Amygdala (tissue), 56 donors: ENCODE measurements around the gene RFX4.
"Not testable (repeated sequence)": the region's sequence is repeated elsewhere in the genome, so short reads cannot be mapped to it uniquely, and the experiment has no call there.

ENCODE experiments used
- DNase-seq, 56 donors: peaks; one replicate each; lab custom pipeline; 2025; lab: John Stamatoyannopoulos, UW

Gene RFX4

DNA sequence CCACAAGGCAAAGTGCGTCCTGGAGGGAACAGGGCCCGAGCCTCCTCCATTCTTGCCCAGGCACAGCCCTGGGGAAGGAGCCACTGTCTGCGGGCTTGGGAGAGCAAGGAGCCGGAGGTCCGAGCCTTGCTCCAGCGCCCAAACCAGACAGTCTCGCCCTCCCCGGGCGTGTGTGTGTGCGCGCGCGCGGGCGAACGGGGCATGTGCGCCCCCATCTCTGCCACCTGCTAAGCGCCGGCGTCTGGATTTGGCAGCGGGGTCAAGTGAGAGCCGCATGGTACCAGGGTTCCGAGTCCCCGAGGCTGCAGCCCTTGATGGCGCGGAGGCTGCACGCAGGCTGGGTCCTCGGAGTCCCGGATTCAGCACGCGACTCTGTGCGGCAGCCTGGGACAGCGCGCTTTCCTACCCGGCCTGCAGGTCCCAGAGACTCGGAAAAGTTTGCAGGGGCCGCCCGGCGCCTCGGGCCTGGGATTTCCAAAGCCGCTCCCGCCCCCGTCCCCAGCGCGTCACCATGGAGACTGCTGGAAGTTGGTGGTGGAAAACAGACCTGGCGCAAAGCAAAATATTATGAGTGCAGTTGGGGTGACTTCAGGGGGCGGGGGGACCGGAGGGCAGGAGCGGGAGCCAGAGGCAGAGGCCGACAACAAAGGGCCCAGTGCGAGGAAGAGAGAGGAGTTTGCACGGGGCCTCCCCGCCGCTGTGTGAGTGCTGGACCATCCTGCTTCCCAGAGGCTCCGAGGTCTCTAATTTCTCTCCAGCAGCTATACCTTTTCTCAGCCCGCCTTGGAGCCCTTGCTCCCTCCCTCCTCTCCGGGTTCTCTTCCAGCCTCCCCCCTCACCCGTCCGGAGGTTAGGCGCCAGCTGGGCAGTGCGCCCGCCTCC lies 4.2 kb downstream of the RFX4 start:
- peak in 23 of 56 donors; percentile 13 to 71 (median 44) for DNase-seq

DNA sequence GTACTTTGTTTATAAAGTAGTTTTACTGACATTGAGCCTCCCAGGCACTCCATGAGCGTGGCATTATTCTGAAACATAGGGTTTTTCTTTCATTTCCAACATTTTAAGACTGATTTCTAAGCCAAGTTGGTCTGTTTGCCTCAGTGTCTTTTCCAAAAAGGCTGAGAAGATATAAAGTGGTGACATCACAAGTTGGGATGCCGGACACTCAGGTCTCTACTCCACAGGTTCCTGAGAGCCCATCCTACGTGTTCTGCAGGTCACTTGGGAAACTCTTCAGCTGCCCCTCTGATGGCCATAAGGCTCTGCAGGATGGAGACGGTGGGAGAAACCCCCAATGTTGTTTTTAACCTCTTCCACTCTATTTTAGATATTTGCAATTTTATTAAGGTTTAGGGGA lies 6.0 kb downstream of the RFX4 start:
- DNase-seq, result no peak

DNA sequence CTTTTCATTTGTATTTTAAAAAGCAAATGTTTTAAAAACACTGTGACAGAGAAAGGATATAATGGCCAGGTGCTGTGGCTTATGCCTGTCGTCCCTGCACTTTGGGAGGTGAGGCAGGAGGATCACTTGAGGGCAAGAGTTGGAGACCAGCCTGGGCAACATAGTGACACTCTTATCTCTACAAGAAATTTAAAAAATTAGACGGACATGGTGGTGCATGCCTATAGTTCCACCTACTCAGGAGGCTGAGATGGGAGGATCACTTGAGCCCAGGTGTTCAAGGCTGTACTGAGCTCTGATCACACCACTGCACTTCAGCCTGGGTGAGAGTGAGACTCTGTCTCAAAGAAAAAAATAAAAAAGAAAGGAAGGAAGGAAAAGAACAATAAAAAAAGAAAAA lies 7.8 kb downstream of the RFX4 start:
- no peak for DNase-seq

DNA sequence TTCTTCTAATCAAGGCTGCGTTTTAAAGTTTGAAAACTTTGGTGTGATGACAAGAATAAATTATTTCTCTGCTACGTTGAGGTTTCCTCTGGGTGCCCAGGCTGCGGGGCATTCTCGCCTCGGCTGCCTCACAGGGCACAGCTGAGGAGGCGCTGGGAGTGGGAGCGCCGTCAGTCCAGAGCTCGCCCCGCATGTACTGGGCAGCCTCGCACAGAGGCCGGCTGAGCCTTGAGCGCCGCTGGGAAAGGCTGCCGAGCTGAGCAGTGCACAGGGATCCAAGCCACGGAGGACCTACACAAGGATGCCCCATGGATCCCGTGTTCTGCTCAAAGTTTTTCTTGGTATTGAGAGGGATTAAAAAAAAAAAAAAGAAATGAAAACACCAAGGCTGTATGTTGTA lies 11.6 kb downstream of the RFX4 start:
- DNase-seq, result peak in 10 of 56 donors; percentile 10 to 64 (median 26)

DNA sequence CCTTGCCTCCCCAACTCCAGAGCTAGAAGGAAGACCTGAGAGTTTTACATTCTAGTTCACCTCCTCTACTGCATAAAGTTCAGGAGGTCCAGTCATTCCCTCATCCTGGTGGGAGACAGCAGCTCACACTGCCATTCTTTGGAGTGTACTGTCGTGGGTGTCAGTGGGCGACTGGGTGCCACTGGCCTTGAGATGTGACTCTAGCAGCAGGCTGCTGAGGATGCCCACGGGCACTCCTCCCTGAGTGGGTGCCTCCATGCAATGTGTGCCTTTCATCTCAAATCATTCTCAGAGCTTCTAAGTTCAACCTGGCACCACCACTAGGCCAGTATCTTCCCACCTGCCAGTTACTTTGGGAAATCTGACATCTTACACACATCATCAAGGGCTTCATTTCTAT lies 12.5 kb downstream of the RFX4 start:
- DNase-seq, result no peak

DNA sequence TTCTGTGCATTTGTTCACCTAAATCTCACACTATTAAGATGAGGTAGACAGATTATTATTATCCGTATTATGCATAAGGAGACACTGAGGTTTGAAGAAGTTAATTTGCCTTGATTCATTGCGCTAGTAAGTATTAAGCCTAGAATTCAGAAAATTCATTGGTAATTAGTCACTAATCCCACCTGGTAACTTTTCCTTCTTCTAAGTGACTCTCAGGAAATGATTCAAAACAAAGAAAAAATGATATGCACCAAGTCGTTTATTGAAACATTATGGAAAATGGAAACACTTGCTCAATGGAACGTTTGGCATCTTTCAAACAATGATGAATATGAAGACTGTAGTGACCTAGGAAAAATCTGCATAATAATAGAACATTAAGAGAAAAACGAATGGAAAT lies 15.2 kb downstream of the RFX4 start:
- DNase-seq, result no peak

DNA sequence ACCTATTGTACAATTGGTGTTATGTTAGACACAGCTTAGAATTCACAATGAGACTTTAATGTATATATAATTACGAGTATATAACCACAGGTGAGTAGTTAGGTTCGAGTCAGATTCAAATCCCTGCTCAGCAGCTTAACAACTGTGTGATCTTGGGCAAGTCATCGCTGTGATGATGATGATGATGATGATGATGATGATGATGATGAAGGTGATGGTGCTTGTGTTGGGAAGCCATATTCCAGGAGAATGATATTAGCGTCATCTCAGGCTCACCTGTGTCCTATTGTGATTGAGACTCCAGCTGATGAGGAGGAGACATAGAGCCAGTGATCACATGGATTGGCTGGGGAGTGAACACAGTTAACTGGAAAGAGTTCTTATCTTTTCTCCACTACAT lies 16.5 kb downstream of the RFX4 start:
- DNase-seq, result no peak

DNA sequence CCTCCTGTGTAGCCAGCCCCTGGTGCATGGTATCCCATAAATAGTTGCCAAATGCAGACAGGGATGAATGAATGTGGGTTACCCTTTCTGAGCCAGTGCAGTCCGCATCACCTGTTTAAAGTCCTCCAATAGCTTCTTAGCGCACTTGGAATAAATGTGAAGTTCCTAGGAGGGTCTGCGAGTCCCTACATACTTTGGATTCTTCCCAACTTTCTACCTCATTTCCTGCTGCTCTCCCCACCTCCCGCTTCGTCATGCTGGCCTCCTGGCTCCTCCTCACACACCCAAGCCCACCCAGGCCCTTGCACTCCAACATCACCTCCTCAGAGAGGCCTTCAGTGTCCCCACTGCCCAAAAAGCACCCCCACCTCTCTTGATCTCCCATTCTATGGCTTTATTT lies 17.7 kb downstream of the RFX4 start:
- no peak for DNase-seq

DNA sequence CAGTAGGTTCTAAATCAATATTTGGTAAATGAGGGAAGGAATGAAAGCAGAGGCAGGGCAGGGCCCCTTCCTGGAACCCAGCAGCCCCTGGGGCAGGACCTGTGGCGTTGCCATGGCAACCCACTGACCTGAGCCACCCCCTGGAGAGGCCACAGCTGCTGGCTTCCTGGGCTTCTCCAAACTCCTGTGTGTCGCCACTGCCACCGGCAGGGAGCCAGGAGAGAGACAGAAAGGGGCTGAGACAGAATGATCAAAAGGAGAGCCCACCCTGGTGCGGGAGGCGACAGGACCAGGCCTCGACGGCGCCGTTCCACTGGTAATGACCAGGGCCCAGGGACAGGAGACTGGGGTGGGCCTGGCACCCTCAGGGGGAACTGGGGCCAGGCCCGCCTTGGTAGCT lies 18.2 kb downstream of the RFX4 start:
- peak in 7 of 56 donors; percentile 4 to 32 (median 11) for DNase-seq

DNA sequence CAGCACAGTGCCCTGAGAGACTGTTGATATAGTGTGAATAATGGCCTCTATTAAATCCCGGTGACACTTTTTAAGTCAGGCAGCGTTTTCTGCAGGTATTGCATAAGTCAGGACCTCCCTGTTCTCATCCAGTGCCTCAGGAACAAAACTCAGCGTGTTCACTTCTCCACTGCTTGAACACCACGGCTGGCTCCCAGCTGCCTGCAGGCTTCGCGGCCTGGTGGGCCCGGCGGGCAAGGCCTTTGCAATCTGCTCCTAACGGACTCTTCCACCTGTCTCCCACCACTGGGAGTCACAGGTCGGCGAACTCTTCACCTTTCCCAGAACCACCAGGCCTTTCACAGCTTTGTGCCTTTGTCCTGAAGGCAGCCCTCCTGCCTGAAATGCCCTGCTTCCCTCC lies 18.7 kb downstream of the RFX4 start:
- peak in 1 of 56 donors; percentile 11 for DNase-seq

DNA sequence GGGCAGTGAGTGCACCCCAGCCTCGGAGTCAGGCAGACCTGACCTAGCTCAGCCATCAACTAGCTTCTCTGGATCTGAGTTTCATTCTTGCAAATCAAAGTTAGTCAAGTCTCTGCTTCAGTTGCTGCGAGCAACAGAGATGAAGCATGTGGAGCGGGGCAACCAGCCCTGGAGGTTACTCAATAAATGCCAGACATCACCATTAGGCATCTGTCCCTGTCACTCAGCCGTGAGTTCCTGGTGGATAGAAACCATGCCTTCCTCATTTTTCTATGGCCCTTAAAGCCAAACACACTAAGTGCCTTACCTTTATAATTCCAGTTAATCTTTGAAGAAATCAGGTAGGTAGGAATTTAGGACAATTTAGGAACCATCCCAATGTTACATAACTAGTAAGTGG lies 19.3 kb downstream of the RFX4 start:
- DNase-seq, result no peak

DNA sequence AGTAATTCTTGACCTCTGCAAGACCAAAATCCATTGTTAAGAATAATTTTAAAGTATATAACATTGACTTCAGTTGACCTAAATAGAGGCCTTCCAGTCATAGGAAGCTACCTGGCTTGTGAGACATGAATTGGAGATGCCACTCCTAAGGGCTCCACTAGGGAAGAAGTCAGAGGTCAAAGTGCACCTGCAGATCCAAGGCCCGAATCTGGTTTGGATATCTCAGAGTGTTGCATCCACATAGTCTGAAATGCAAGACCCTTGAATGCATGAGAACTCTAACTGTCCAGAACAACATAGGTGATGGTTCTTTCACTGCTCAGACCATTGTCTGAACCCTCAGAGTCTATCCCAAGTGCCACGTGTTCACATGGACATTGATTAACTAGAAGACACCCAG lies 22.4 kb downstream of the RFX4 start:
- no peak for DNase-seq

DNA sequence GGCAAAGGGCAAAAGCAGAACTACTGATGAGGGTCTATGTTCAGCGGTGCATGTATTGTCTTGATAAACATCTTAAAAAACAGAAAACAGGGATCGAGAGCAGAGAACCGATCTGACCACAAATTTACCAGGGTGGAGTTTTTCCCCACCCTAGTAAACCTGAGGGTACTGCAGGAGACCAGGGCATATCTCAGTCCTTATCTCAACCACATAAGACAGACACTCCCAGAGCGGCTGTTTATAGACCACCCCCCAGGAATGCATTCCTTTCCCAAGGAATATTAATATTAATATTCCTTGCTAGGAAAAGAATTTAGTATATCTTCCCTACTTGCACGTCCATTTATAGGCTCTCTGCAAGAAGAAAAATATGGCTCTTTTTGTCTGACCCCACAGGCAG lies 37.8 kb downstream of the RFX4 start:
- DNase-seq, result not testable (repeated sequence)

DNA sequence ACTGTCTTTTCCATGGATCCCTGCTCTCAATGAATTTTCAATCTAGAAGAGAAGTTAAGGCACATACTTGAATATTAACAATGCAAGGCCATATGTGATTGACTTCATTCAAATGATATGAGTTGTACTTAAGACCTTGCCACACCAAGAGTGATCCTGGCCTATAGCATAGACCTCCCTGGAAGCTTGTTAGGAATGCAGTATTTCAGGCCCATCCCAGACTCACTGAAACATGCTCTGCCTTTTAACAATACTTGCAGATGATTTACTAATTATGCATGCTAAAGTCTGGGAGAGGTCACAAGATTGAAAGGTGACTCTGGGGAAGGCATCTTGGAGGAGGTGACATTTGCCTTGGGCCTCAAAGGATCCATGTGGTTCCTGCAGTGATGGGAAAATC lies 43.2 kb downstream of the RFX4 start:
- no peak for DNase-seq

DNA sequence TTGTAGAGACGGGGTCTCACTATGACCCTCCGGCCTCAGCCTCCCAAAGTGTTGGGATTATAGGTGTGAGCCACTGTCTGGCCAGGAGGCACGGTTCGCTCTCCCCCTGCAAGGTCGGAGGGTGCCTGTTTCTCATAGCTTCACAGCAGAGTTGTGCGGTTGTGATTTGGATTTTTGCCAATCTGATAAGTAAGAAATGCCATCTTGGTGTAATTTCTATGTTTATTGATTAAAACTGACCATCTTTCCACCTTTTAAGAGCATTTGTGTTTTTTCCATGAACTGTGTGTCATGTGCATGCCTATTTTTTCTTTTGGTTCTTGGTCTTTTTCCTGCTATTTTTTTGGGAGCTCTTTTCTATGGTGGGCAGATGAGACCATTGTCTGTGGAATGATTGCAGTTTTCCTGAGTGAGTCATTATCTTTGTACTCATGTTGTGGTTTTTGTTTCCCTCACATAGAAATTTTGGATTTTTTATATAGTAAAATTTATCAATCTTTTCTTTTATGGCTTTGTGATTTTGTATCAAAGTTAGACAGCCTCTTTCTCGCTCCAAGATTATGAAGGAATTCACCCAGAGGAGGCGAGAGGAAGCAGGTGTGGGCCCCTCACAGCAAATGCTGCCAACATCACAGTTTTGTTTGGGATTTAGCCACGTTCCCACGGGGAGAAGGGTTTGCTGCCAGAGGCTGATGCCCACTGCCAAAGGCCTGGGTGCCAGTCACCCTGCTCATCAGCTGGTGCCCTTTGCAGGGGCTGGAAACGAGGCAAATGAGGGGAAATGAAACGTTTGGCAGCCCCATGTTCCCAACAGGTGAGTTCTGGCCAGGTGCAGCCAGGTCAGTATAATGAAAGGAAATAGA lies 47.2 kb downstream of the RFX4 start:
- peak in 8 of 56 donors; percentile 4 to 23 (median 13) for DNase-seq

DNA sequence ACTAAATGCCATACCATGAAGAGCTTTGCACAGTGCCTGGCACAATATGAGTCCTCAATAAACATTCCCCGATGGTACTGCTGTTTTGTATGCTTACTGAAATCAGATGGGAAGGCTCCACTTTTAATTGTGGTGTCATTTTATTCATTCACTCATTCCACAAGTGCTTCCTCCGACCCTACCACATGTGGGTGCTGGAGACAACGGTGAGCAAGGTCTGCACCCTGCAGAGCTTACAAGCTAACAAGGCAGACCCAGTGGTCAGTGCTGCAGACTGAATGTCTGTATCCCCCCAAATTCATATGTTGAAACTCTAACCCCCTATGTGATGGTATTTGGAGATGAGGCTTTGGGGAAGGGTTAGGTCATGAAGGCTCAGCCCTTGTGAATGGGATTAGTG lies 48.3 kb downstream of the RFX4 start:
- no peak for DNase-seq

DNA sequence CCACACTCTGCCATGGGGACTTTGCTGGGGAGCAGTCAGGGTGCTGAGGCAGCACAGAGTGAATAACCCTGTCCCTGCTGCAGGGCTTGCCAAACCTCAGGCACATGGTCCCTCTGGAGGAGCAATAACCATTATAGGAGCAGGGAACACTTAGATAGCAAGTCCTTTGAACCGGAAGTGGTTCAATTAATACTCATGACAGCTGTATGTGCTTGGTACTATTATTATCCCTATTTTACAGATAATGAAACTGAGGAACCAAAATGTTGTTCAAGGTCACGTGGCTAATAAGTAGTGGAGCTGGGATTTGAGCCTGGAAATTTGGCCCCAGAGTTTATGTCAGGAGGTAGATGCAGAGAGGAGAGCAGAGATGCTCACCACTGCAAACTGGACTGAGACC lies 49.0 kb downstream of the RFX4 start:
- no peak for DNase-seq

DNA sequence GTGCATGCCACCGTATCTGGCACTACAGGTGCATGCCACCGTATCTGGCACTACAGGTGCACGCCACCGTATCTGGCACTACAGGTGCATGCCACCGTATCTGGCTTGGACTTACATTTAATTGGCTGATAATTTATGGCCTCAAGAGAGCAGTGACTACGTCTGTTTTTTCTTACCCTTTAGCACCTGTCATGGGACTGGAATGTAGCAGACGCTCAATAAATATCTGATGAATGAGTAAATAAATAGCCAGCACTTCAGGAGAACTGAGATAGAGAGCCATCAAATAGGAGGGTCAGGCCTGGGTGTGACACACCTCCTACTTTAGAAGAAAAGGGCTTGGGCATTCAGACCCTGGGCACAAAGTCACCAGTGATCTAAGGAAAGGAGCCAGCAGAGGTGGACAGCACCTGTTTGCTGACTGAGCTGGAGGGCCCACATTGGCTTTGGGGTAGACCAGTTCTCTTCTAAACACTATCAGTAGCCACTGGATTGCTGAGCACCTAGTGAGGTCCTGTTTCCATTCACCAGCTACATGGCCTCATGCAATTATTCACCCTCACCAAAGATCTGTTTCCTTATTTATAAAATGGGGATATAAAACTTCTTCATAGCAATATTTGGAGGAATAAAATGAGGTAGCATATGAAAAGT lies 50.1 kb downstream of the RFX4 start:
- no peak for DNase-seq

DNA sequence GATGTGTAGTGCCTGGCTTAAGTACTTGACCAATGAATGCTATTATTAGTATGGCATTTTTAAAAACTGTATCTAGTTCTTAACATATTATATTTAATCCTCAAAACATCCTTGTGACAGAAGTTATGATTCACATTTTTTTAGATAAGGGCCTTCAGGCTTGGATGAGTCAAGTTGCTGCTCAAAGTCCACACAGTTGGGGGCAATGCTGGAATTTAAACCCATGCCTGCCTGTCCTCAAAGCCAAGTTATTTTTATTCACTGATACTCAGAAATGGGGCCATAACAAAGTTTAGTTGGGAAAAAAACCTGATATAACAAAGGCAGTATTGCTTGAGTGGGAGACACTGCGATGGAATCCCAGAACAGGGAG lies 50.6 kb downstream of the RFX4 start:
- DNase-seq, result no peak

DNA sequence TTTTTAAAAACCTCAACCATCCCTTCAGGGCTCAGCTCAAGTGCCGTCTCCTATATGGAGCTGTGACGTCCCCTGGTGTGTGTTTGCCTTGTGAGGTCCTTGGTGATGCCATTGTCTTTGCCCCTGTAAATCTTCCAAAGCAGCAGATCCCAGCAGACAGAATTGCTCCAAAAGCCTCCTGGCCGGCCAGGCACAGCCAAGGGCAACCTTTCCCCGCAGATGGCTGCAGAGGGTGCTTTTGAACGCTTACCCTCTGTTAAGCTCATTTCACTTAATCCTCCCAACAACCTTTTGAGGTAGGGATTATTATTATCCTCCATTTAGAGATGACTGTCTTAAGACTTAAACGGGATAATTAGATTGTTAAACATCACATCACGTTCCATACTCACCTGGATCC lies 51.4 kb downstream of the RFX4 start:
- no peak for DNase-seq

DNA sequence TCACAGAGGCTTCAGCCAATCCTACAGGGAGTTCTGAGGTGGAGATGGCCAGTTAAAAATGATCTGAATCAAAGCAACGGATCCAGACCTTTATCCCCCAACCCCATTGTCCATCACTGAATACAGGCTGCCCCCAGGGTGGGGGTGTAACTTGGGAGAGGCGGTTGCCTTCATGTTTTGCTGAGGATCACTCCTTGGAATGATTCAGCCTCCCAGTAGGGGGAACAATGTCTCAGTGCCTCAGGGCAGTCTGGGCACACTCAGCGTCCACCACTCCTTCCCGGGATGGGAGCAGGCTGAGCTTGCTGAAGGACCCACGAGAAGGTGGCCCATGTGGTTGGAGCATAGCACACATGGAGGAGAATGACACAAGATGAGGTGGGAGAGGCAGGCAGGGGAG lies 60.2 kb downstream of the RFX4 start:
- no peak for DNase-seq
